Superior temporal gyrus (tissue), 1 donor: Measurements from ENCODE around the gene LRGUK.
"Not testable (repeated sequence)": the region's sequence is repeated elsewhere in the genome, so short reads cannot be mapped to it uniquely, and the experiment has no call there.

Source experiments
- DNase-seq: peaks from one replicate; pipeline ENCODE4 v3.0.0-alpha.2; 2016; ENCODE audit errors: extremely low spot score

Gene LRGUK

GRCh38 chr7:134186027-134186426 lies 58.9 kb downstream of the LRGUK start:
- DNase-seq: no peak

GRCh38 chr7:134186801-134187200 lies 59.7 kb downstream of the LRGUK start:
- no peak for DNase-seq

- no peak for DNase-seq
These were observed 60.8 kb downstream of the LRGUK start for GRCh38 chr7:134187893-134188292.

- DNase-seq: no peak
These were observed 61.2 kb downstream of the LRGUK start for GRCh38 chr7:134188311-134188710.

GRCh38 chr7:134189559-134189958 lies 62.4 kb downstream of the LRGUK start:
- no peak for DNase-seq

- DNase-seq: no peak
These were observed 64.7 kb downstream of the LRGUK start for GRCh38 chr7:134191876-134192275.

GRCh38 chr7:134193240-134193639 lies 66.1 kb downstream of the LRGUK start:
- no peak for DNase-seq

- DNase-seq: no peak
These were observed 68.1 kb downstream of the LRGUK start for GRCh38 chr7:134195252-134195651.

- DNase-seq: no peak
These were observed 69.3 kb downstream of the LRGUK start for GRCh38 chr7:134196439-134196838.

GRCh38 chr7:134197345-134197744 lies 70.2 kb downstream of the LRGUK start:
- no peak for DNase-seq

GRCh38 chr7:134200970-134201369 lies 73.8 kb downstream of the LRGUK start:
- DNase-seq: no peak

GRCh38 chr7:134201569-134202261 lies 74.6 kb downstream of the LRGUK start:
- no peak for DNase-seq

GRCh38 chr7:134203186-134203889 lies 76.2 kb downstream of the LRGUK start:
- no peak for DNase-seq

- DNase-seq: no peak
These were observed 82.3 kb downstream of the LRGUK start for GRCh38 chr7:134209322-134210015.

GRCh38 chr7:134210227-134210626 lies 83.1 kb downstream of the LRGUK start:
- no peak for DNase-seq

GRCh38 chr7:134210976-134211663 lies 84.0 kb downstream of the LRGUK start:
- DNase-seq: no peak

- no peak for DNase-seq
These were observed 84.7 kb downstream of the LRGUK start for GRCh38 chr7:134211817-134212216.

GRCh38 chr7:134212576-134213546 lies 85.7 kb downstream of the LRGUK start:
- DNase-seq: no peak

- DNase-seq: no peak
These were observed 93.1 kb downstream of the LRGUK start for GRCh38 chr7:134220236-134220635.

- not testable (repeated sequence) for DNase-seq
These were observed 104.2 kb downstream of the LRGUK start for GRCh38 chr7:134231296-134231695.

GRCh38 chr7:134234216-134234615 lies 107.1 kb downstream of the LRGUK start:
- DNase-seq: no peak
